Measurements from ENCODE around the gene HOXB9. TPM values are rescaled to one million over a fixed set of nuclear protein-coding genes. Genes with fewer than 3 reads are reported as not detected.

The HOXB9 gene
- total RNA-seq, 1 donor from 2014 or later: not detected

- no peak for DNase-seq (ENCODE audit: low read depth, low spot score)
Measured at GRCh38 chr17:48597778-48598631, 28.2 kb downstream of the HOXB9 start.

GRCh38 chr17:48597528-48597777 is 28.7 kb downstream of the HOXB9 start:
- no peak for DNase-seq (ENCODE audit: low read depth, low spot score)

GRCh38 chr17:48596735-48597527 is 29.2 kb downstream of the HOXB9 start:
- no peak for DNase-seq (ENCODE audit: low read depth, low spot score)

GRCh38 chr17:48596000-48596734 is 30.0 kb downstream of the HOXB9 start:
- DNase-seq (ENCODE audit: low read depth, low spot score): no peak

- DNase-seq (ENCODE audit: low read depth, low spot score): no peak
Measured at GRCh38 chr17:48595278-48595999, 30.7 kb downstream of the HOXB9 start.

GRCh38 chr17:48594538-48595277 is 31.4 kb downstream of the HOXB9 start:
- DNase-seq (ENCODE audit: low read depth, low spot score): no peak

- DNase-seq (ENCODE audit: low read depth, low spot score): no peak
Measured at GRCh38 chr17:48593840-48594537, 32.2 kb downstream of the HOXB9 start.

GRCh38 chr17:48593126-48593829 is 32.9 kb downstream of the HOXB9 start, which contains the start of gene HOXB5:
Gene HOXB5 (minus strand): TSS chr17:48593779. CDS start chr17:48593682, 97 bp downstream.
- DNase-seq (ENCODE audit: low read depth, low spot score): no peak

- DNase-seq (ENCODE audit: low read depth, low spot score): no peak
Measured at GRCh38 chr17:48592577-48592976, 33.6 kb downstream of the HOXB9 start.

- no peak for DNase-seq (ENCODE audit: low read depth, low spot score)
Measured at GRCh38 chr17:48592057-48592514, 34.1 kb downstream of the HOXB9 start.

GRCh38 chr17:48591255-48592056 is 34.7 kb downstream of the HOXB9 start:
- no peak for DNase-seq (ENCODE audit: low read depth, low spot score)

GRCh38 chr17:48590607-48591161 is 35.5 kb downstream of the HOXB9 start:
- no peak for DNase-seq (ENCODE audit: low read depth, low spot score)

- no peak for DNase-seq (ENCODE audit: low read depth, low spot score)
Measured at GRCh38 chr17:48589831-48590606, 36.1 kb downstream of the HOXB9 start, which contains the start of gene HOXB3. Gene HOXB3 (minus strand): TSS chr17:48590241. CDS start chr17:48552474, 37,767 bp downstream.

GRCh38 chr17:48589060-48589830 is 36.9 kb downstream of the HOXB9 start:
- DNase-seq (ENCODE audit: low read depth, low spot score): no peak

GRCh38 chr17:48588528-48588927 is 37.6 kb downstream of the HOXB9 start:
- no peak for DNase-seq (ENCODE audit: low read depth, low spot score)

- no peak for DNase-seq (ENCODE audit: low read depth, low spot score)
Measured at GRCh38 chr17:48588074-48588415, 38.1 kb downstream of the HOXB9 start.

Measured in pulmonary artery endothelial cell (primary cell).